ENCODE measurements around the gene OTOA. TPM values are rescaled to one million over a fixed set of nuclear protein-coding genes. Genes with fewer than 3 reads are reported as not detected.

The OTOA gene
- total RNA-seq, 2 donors from 2014 or later, result 0.26 TPM; not detected in 1

- Histone ChIP-seq H3K36me3 (replicated peaks in 1 of 2; ENCODE audit: insufficient read depth in 1 of 2, low read depth in 2 of 2) (no peaks in the 10 kb centered on the region), H3K4me1 (no peaks in the 10 kb centered on the region), H3K4me3 (no peak overlapping the region), H3K27me3 (no peaks in the 10 kb centered on the region), H3K9me3 (no peaks in the 10 kb centered on the region), H3K27ac (no peak overlapping the region)
- TF ChIP-seq CTCF (IDR thresholded peaks at IDR 0.05), result no peak
- no peak for TF ChIP-seq POLR2A (IDR thresholded peaks at IDR 0.05)
- DNase-seq, result no peak
- intact Hi-C loops (cut with DNase I), result no loop called here
- WGBS, 2 donors, result 66 to 67% methylated on average over 10 of the region's 10 CpGs
- ATAC-seq, result no peak
Measured at GRCh38 chr16:21717608-21718007, 53.8 kb downstream of the OTOA start.

- TF ChIP-seq POLR2A (IDR thresholded peaks at IDR 0.05) (no peak), CTCF (IDR thresholded peaks at IDR 0.05) (no peak)
- H3K4me3 ChIP-seq, result no peak overlapping the region
- no peaks in the 10 kb centered on the region for H3K4me1 ChIP-seq
- DNase-seq (no peak), ATAC-seq (no peak)
- no peaks in the 10 kb centered on the region for H3K36me3 ChIP-seq (replicated peaks in 1 of 2; ENCODE audit: insufficient read depth in 1 of 2, low read depth in 2 of 2)
- no peak overlapping the region for H3K27ac ChIP-seq
- intact Hi-C loops (cut with DNase I), result no loop called here
- no peaks in the 10 kb centered on the region for H3K27me3 ChIP-seq
- WGBS, 2 donors, result 65 to 72% methylated on average over 6 of the region's 6 CpGs
- H3K9me3 ChIP-seq, result no peaks in the 10 kb centered on the region
Measured at GRCh38 chr16:21719283-21719682, 55.5 kb downstream of the OTOA start.

GRCh38 chr16:21720533-21720932 is 56.8 kb downstream of the OTOA start:
- H3K4me1 ChIP-seq, result no peaks in the 10 kb centered on the region
- no peaks in the 10 kb centered on the region for H3K27me3 ChIP-seq
- TF ChIP-seq CTCF (IDR thresholded peaks at IDR 0.05) (no peak), POLR2A (IDR thresholded peaks at IDR 0.05) (no peak)
- H3K9me3 ChIP-seq, result no peaks in the 10 kb centered on the region
- no peaks in the 10 kb centered on the region for H3K36me3 ChIP-seq (replicated peaks in 1 of 2; ENCODE audit: insufficient read depth in 1 of 2, low read depth in 2 of 2)
- ATAC-seq (no peak), DNase-seq (no peak)
- no peak overlapping the region for H3K27ac ChIP-seq
- 68 to 72% methylated on average over 2 of the region's 2 CpGs for WGBS, 2 donors
- no peak overlapping the region for H3K4me3 ChIP-seq
- intact Hi-C loops (cut with DNase I), result no loop called here

- intact Hi-C loops (cut with DNase I), result no loop called here
- TF ChIP-seq POLR2A (IDR thresholded peaks at IDR 0.05) (no peak), CTCF (IDR thresholded peaks at IDR 0.05) (no peak)
- ATAC-seq (no peak), DNase-seq (no peak)
- H3K9me3 ChIP-seq, result no peaks in the 10 kb centered on the region
- H3K4me3 ChIP-seq, result no peak overlapping the region
- no peaks in the 10 kb centered on the region for H3K36me3 ChIP-seq (replicated peaks in 1 of 2; ENCODE audit: insufficient read depth in 1 of 2, low read depth in 2 of 2)
- H3K27ac ChIP-seq, result no peak overlapping the region
- H3K27me3 ChIP-seq, result no peaks in the 10 kb centered on the region
- no peaks in the 10 kb centered on the region for H3K4me1 ChIP-seq
- 62 to 64% methylated on average over 7 of the region's 7 CpGs for WGBS, 2 donors
Measured at GRCh38 chr16:21722771-21723455, 59.1 kb downstream of the OTOA start.

- intact Hi-C loops (cut with DNase I), result no loop called here
- ATAC-seq (no peak), DNase-seq (no peak)
- WGBS, 2 donors, result 68 to 81% methylated on average over 2 of the region's 2 CpGs
- H3K36me3 ChIP-seq (replicated peaks in 1 of 2; ENCODE audit: insufficient read depth in 1 of 2, low read depth in 2 of 2), result no peaks in the 10 kb centered on the region
- TF ChIP-seq CTCF (IDR thresholded peaks at IDR 0.05) (no peak), POLR2A (IDR thresholded peaks at IDR 0.05) (no peak)
- H3K4me1 ChIP-seq, result no peaks in the 10 kb centered on the region
- no peak overlapping the region for H3K27ac ChIP-seq
- no peak overlapping the region for H3K4me3 ChIP-seq
- no peaks in the 10 kb centered on the region for H3K9me3 ChIP-seq
- H3K27me3 ChIP-seq, result no peaks in the 10 kb centered on the region
Measured at GRCh38 chr16:21723532-21723931, 59.8 kb downstream of the OTOA start.

Data from body of pancreas (tissue), 4 donors.